ENCODE measurements around the gene YTHDF1. TPM values are rescaled to one million over a fixed set of nuclear protein-coding genes. Genes with fewer than 3 reads are reported as not detected.

The YTHDF1 gene
- total RNA-seq, 1 experiment from 2014 or later = 93.4 TPM

DNA sequence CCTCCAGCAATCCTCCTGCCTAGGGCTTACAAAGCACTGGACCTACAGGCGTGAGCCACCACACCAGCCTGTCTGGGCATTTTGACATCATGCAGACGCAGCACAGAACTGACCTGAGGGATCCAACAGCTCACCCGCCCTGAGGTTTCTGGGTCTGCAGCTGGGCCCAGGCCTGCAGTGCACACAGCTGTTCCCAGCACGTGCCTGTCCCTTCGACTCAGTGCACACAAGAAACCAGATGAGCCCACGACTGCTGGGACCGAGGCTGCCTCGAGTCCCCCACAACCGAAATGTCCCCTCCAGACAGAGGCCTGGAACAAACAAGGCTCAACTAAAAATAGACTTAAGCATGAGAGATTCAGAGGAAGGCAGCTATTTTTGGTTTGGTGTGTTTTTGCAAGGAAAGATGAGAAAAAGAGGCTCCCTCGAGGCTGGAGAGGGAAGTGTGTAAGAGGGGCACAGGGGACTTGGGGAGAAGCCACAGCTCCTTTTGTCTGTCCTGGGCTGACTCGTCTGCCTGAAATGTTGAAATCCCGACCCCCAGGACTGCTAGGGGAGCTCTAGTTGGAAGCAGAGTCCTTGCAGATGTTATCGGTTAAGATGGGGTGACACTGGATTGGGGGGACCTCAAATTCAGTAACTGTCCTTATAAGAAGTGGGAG is 66.3 kb downstream of the YTHDF1 start:
- H3K9me3 Mint-ChIP-seq (ENCODE audit: low read depth, unreplicated experiment) = peaks cover 9% of the 10 kb centered on the region
- H3K4me3 Mint-ChIP-seq (ENCODE audit: low read depth, unreplicated experiment) = no peak overlapping the region
- BruUV-seq (replicated peaks) = no TSS peak
- H3K36me3 Mint-ChIP-seq (ENCODE audit: insufficient read depth, unreplicated experiment) = no peaks in the 10 kb centered on the region
- TF ChIP-seq, protein P1, sequence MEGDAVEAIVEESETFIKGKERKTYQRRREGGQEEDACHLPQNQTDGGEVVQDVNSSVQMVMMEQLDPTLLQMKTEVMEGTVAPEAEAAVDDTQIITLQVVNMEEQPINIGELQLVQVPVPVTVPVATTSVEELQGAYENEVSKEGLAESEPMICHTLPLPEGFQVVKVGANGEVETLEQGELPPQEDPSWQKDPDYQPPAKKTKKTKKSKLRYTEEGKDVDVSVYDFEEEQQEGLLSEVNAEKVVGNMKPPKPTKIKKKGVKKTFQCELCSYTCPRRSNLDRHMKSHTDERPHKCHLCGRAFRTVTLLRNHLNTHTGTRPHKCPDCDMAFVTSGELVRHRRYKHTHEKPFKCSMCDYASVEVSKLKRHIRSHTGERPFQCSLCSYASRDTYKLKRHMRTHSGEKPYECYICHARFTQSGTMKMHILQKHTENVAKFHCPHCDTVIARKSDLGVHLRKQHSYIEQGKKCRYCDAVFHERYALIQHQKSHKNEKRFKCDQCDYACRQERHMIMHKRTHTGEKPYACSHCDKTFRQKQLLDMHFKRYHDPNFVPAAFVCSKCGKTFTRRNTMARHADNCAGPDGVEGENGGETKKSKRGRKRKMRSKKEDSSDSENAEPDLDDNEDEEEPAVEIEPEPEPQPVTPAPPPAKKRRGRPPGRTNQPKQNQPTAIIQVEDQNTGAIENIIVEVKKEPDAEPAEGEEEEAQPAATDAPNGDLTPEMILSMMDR (IDR thresholded peaks at IDR 0.05; ENCODE audit: unreplicated experiment) = no peak
- H3K27me3 Mint-ChIP-seq (ENCODE audit: unreplicated experiment) = peaks cover 100% of the 10 kb centered on the region
- CTCF ChIA-PET = interaction anchor here (0.6 kb wide), 1 partner anchor 454 kb away, joined by 3 read pairs; no protein-coding TSS in a partner anchor
- no peak overlapping the region for H3K27ac Mint-ChIP-seq (ENCODE audit: unreplicated experiment)
- no peak for DNase-seq
- no peaks in the 10 kb centered on the region for H3K4me1 Mint-ChIP-seq (ENCODE audit: low read depth, unreplicated experiment)
- intact Hi-C loops (cut with micrococcal nuclease; ENCODE audit: unreplicated experiment) = no loop called here

DNA sequence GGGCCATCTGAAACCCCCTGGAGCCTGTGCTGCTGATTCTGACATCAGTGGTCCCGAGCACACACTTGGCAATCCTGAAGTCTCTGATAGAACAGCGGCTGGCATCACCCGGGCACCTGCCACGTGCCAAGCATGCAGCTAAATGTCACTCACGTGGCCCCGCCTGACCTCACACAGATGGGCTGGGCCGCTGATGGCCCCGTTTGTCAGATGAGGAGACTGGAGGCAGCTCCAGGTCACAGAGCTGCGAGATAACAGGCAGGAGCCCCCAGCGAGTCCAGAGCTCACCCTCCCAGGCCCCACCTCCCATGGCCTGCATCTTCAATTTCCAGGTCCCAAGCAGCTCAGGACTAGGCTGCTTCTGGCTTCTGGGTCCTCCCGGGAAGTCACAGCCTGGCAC is 67.2 kb downstream of the YTHDF1 start:
- no peaks in the 10 kb centered on the region for H3K4me1 Mint-ChIP-seq (ENCODE audit: low read depth, unreplicated experiment)
- H3K36me3 Mint-ChIP-seq (ENCODE audit: insufficient read depth, unreplicated experiment) = no peaks in the 10 kb centered on the region
- no peak for DNase-seq
- CTCF ChIA-PET = interaction anchor here (0.6 kb wide), 1 partner anchor 455 kb away, joined by 3 read pairs; no protein-coding TSS in a partner anchor
- H3K9me3 Mint-ChIP-seq (ENCODE audit: low read depth, unreplicated experiment) = peaks cover 9% of the 10 kb centered on the region
- H3K27me3 Mint-ChIP-seq (ENCODE audit: unreplicated experiment) = peaks cover 100% of the 10 kb centered on the region
- TF ChIP-seq, protein P1 (IDR thresholded peaks at IDR 0.05; ENCODE audit: unreplicated experiment) = no peak
- no peak overlapping the region for H3K27ac Mint-ChIP-seq (ENCODE audit: unreplicated experiment)
- intact Hi-C loops (cut with micrococcal nuclease; ENCODE audit: unreplicated experiment) = no loop called here
- no peak overlapping the region for H3K4me3 Mint-ChIP-seq (ENCODE audit: low read depth, unreplicated experiment)
- no TSS peak for BruUV-seq (replicated peaks)

DNA sequence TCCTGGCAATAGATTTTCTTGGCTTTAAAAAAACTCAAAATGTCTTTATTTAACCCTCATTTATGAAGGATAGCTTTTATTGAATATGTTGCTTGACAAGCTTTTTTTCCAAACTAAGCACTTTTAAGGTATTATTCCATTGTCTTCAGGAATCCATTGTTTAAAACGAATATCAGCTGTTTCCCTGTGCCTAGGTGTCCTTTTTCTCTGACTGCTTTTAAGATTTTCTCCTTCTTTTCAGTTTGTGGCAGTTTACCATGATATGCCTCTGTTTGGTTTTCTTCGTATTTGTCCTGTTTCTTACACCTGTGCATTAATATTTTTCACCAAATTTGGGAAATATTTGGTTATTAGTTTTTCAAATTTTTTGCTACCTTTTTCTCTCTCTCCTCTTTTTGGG is 68.4 kb downstream of the YTHDF1 start:
- TF ChIP-seq, protein P1 (IDR thresholded peaks at IDR 0.05; ENCODE audit: unreplicated experiment) = no peak
- DNase-seq = no peak
- Mint-ChIP-seq H3K4me1 (ENCODE audit: low read depth, unreplicated experiment) (no peaks in the 10 kb centered on the region), H3K9me3 (ENCODE audit: low read depth, unreplicated experiment) (peaks cover 11% of the 10 kb centered on the region), H3K4me3 (ENCODE audit: low read depth, unreplicated experiment) (no peak overlapping the region), H3K36me3 (ENCODE audit: insufficient read depth, unreplicated experiment) (no peaks in the 10 kb centered on the region), H3K27ac (ENCODE audit: unreplicated experiment) (no peak overlapping the region), H3K27me3 (ENCODE audit: unreplicated experiment) (peaks cover 100% of the 10 kb centered on the region)
- CTCF ChIA-PET = no interaction called here
- BruUV-seq (replicated peaks) = no TSS peak
- intact Hi-C loops (cut with micrococcal nuclease; ENCODE audit: unreplicated experiment) = no loop called here

Small RNA genes lying within 50 kb of the gene (microRNA-seq; reads per million reads assigned to microRNA genes)
- gene MIR124-3 (not detected), gene MIR3196 (not detected)

Other genes with a start within 250 kb of the YTHDF1 start
- not detected in 2 replicates for gene BHLHE23, start 209.2 kb downstream of the YTHDF1 start, total RNA-seq (2022)
- gene BIRC7, start 19.8 kb upstream of the YTHDF1 start, total RNA-seq (2022) = 0.26 TPM in 1 of 2 replicates, not detected in the other
- not detected in 2 replicates for gene NKAIN4, start 38.3 kb upstream of the YTHDF1 start, total RNA-seq (2022)
- 127 and 146 TPM in 2 replicates for gene ARFGAP1, start 56.7 kb upstream of the YTHDF1 start, total RNA-seq (2022)
- 0.44 TPM in 1 of 2 replicates, not detected in the other for gene COL20A1, start 77.1 kb upstream of the YTHDF1 start, total RNA-seq (2022)
- gene CHRNA4, start 145.2 kb upstream of the YTHDF1 start, total RNA-seq (2022) = not detected in 2 replicates